GM21737 (cell line): ENCODE results near the gene RAB3GAP1.

Source experiments
- ATAC-seq: cut with Tn5 transposase; IDR thresholded peaks from one replicate; pipeline ENCODE4 v1.9.1; 2021; ENCODE audit warnings: mild to moderate bottlenecking, moderate library complexity; ENCODE audit not compliant: unreplicated experiment

Gene RAB3GAP1

DNA sequence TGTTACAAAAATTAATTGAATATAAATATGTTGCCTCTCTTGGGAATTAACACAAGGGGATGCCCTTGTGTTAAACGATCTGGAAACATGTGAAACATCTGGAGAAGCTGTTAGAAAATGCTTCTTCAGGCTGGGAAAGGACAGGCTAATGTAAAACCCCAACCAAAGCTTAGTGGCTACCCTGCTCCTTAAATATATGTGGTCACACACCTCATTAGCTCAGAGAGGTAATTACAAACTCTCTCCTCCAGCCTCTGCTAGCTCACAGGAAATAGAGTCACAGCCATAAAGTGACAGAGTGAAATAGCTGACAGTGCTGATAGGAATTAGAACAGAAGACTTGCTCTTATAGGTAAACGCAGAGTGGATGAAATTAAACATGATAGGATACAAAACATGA is 155.9 kb downstream of the RAB3GAP1 start:
- ATAC-seq: no peak

DNA sequence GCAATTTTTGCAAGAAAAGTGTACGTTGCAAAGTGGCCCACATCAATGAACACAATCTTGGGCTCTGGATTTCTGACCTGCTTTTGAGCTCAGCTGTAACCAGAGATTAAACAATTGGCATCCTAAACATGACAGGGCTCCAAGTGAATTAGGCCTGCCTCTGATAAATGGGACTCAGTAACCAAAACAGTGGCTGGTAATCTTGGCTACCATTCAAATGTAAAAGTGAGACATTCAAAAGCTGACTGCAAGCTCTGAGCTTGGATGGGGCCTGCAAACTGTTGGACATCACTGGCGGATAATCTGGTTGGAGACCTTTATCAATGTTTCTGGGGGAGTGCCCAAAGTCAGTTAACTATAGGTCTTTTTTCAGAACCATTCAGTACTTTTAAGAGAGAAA is 160.7 kb downstream of the RAB3GAP1 start:
- ATAC-seq: no peak

DNA sequence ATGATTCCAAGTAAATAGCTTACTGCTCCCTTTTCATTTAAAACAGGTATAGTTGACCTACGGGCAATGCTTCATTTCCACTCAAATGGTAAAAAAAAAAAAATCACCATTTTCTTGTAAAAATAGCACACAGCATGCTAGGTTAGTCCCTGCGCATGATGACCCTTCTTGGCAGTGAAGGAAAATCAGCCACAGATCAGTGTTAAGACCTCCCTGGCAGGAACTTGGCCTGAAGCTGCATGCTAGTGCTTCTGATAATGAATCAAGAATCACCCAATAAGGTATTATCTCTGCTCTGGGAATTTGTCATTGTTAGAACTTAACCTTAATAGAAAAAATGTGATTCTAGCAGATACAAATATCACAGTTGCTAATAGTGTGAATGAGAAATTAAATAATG is 166.3 kb downstream of the RAB3GAP1 start:
- no peak for ATAC-seq

DNA sequence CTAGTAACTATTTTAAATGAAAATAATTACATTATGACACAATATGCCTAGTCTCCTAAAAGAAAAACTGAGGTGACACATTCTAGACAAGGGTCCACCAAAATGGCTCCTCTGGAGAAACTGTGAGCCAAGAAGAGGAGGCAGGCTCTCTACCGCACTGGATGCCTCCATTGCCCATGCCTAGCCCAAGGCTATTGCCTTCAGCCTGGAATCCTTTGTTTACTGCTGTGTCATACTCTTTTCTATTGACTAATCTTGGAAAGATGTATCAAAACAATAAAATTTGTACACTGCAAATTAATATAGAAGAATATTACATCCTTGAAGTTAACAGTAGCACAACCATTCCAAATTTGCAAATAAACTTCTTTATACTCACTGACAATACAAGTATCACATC is 167.1 kb downstream of the RAB3GAP1 start:
- ATAC-seq: no peak
